ENCODE results near the gene EMC8.

EMC8 gene

GRCh38 chr16:85731179-85731578 lies 68.2 kb downstream of the EMC8 start:
- TF ChIP-seq GATA3 (IDR thresholded peaks at IDR 0.05; ENCODE audit: low read depth, low read length) (no peak), GATA2 (IDR thresholded peaks at IDR 0.05; ENCODE audit: low read depth, low read length) (no peak)

- TF ChIP-seq GATA2 (IDR thresholded peaks at IDR 0.05; ENCODE audit: low read depth, low read length) (no peak), GATA3 (IDR thresholded peaks at IDR 0.05; ENCODE audit: low read depth, low read length) (no peak)
Measured at GRCh38 chr16:85730186-85730465, 69.2 kb downstream of the EMC8 start.

- TF ChIP-seq GATA3 (IDR thresholded peaks at IDR 0.05; ENCODE audit: low read depth, low read length) = no peak
- no peak for TF ChIP-seq GATA2 (IDR thresholded peaks at IDR 0.05; ENCODE audit: low read depth, low read length)
Measured at GRCh38 chr16:85729452-85730185, 69.7 kb downstream of the EMC8 start.

- TF ChIP-seq GATA2 (IDR thresholded peaks at IDR 0.05; ENCODE audit: low read depth, low read length) (no peak), GATA3 (IDR thresholded peaks at IDR 0.05; ENCODE audit: low read depth, low read length) (no peak)
Measured at GRCh38 chr16:85728879-85729278, 70.5 kb downstream of the EMC8 start.
